HepG2 (cell line): ENCODE data around the gene ATXN7L3. TPM values are rescaled to one million over a fixed set of nuclear protein-coding genes. Genes with fewer than 3 reads are reported as not detected.

Source experiments
- DMAP1 ChIP-seq: IDR thresholded peaks from 2 replicates; pipeline ENCODE4 v1.6.1; 2016
- E2F5 ChIP-seq: sonication (generic); formaldehyde crosslinking; conservative IDR thresholded peaks from 2 replicates; pipeline ENCODE4 v1.4.0; 2020; ENCODE audit warnings: missing genetic modification reagents
- IRX3 ChIP-seq: sonication (generic); formaldehyde crosslinking; IDR thresholded peaks from 2 replicates; pipeline ENCODE4 v1.8.1; 2023; ENCODE audit warnings: mild to moderate bottlenecking, low read depth, missing genetic modification reagents, borderline replicate concordance
- MTA1 ChIP-seq: sonication (generic); formaldehyde crosslinking; IDR thresholded peaks from 2 replicates; pipeline ENCODE4 v1.4.0; 2020; ENCODE audit warnings: missing genetic modification reagents, mild to moderate bottlenecking, borderline replicate concordance
- NR2F6 ChIP-seq, 2 experiments: IDR thresholded peaks; 2 replicates each; pipeline ENCODE4 v1.6.1; 2016; ENCODE audit warnings: antibody characterized with exemption in 1 of 2, mild to moderate bottlenecking in 1 of 2
- PAX8 ChIP-seq: sonication (generic); formaldehyde crosslinking; IDR thresholded peaks from 2 replicates; pipeline ENCODE4 v1.8.0; 2022; ENCODE audit warnings: mild to moderate bottlenecking, missing genetic modification reagents, borderline replicate concordance
- POGZ ChIP-seq: sonication (generic); formaldehyde crosslinking; IDR thresholded peaks from 2 replicates; pipeline ENCODE4 v1.4.0; 2020; ENCODE audit warnings: mild to moderate bottlenecking, missing genetic modification reagents
- TFDP2 ChIP-seq: sonication (generic); formaldehyde crosslinking; IDR thresholded peaks from 2 replicates; pipeline ENCODE4 v1.4.0; 2020; ENCODE audit warnings: missing genetic modification reagents
- TOPORS ChIP-seq: sonication (generic); formaldehyde crosslinking; IDR thresholded peaks from 2 replicates; pipeline ENCODE4 v1.8.0; 2023; ENCODE audit warnings: mild to moderate bottlenecking, missing genetic modification reagents
- WIZ ChIP-seq: sonication (generic); formaldehyde crosslinking; IDR thresholded peaks from 2 replicates; pipeline ENCODE4 v1.5.1; 2020; ENCODE audit warnings: mild to moderate bottlenecking, missing genetic modification reagents
- ZNF143 ChIP-seq: sonication (generic); formaldehyde crosslinking; IDR thresholded peaks from 2 replicates; pipeline ENCODE4 v1.4.0; 2020; ENCODE audit warnings: missing genetic modification reagents
- ZNF296 ChIP-seq: sonication (generic); formaldehyde crosslinking; conservative IDR thresholded peaks from 2 replicates; pipeline ENCODE4 v1.5.0; 2020; ENCODE audit warnings: mild to moderate bottlenecking, missing genetic modification reagents
- ZNF460 ChIP-seq: sonication (generic); formaldehyde crosslinking; IDR thresholded peaks from 2 replicates; pipeline ENCODE4 v1.5.1; 2020; ENCODE audit warnings: missing genetic modification reagents, mild to moderate bottlenecking, borderline replicate concordance
- ZNF503 ChIP-seq: sonication (generic); formaldehyde crosslinking; IDR thresholded peaks from 2 replicates; pipeline ENCODE4 v1.4.0; 2020; ENCODE audit warnings: missing genetic modification reagents
- ZNF740 ChIP-seq: sonication (generic); formaldehyde crosslinking; IDR thresholded peaks from 2 replicates; pipeline ENCODE4 v1.4.0; 2020; ENCODE audit warnings: missing genetic modification reagents
- ZNF749 ChIP-seq: sonication (generic); formaldehyde crosslinking; IDR thresholded peaks from 2 replicates; pipeline ENCODE4 v1.8.0; 2022; ENCODE audit warnings: mild to moderate bottlenecking, missing genetic modification reagents, moderate library complexity, borderline replicate concordance
- ZNF800 ChIP-seq: sonication (generic); formaldehyde crosslinking; IDR thresholded peaks from 2 replicates; pipeline ENCODE4 v1.4.0; 2020; ENCODE audit warnings: missing genetic modification reagents
- ZSCAN25 ChIP-seq: sonication (generic); formaldehyde crosslinking; IDR thresholded peaks from 2 replicates; pipeline ENCODE4 v1.8.0; 2022; ENCODE audit warnings: mild to moderate bottlenecking, missing genetic modification reagents
- ZZZ3 ChIP-seq: sonication (generic); formaldehyde crosslinking; IDR thresholded peaks from 2 replicates; pipeline ENCODE4 v1.4.0; 2020; ENCODE audit warnings: missing genetic modification reagents, mild to moderate bottlenecking, borderline replicate concordance
- polyA plus RNA-seq, 8 experiments: library from polyadenylated mRNA; depleted of rRNA in 3 of 8; stranded (reverse) in 7 of 8; unstranded in 1 of 8; fragments of >200 nt; fragmentation: Illumina TruSeq in 4 of 8; extraction: Trizol in 4 of 8; gene quantifications; 2 replicates each; pipeline versions ENCODE4 v1.2.1 to v1.2.3, GENCODE V29; 2011 to 2016; ENCODE audit warnings: low read depth in 4 of 8, missing spikeins in 1 of 8, mixed read lengths in 1 of 8; ENCODE audit not compliant: insufficient read depth in 1 of 8
- total RNA-seq, 5 experiments: library from RNA; depleted of rRNA; stranded (reverse); fragments of >200 nt; fragmentation: Illumina TruSeq; extraction: Trizol; gene quantifications; 2 replicates each; pipeline ENCODE4 v1.2.3, GENCODE V29; 2016; ENCODE audit warnings: low read depth in 1 of 5
- TF ChIP-seq, protein P1 (sequence below): sonication (generic); formaldehyde crosslinking; conservative IDR thresholded peaks from 2 replicates; pipeline ENCODE4 v1.8.1; 2023; ENCODE audit warnings: missing genetic modification reagents
- TF ChIP-seq, protein P2 (sequence below): sonication (generic); formaldehyde crosslinking; IDR thresholded peaks from 2 replicates; pipeline ENCODE4 v1.4.0; 2020; ENCODE audit warnings: mild to moderate bottlenecking, missing genetic modification reagents

ATXN7L3 gene
- total and polyA plus RNA-seq, 2 of the 13 experiments (the other 11 are each of a cell fraction or from before 2014, with no cell fraction given), result 44.5 to 59.1 TPM

GRCh38 chr17:44221862-44222111 is 22.1 kb upstream of the ATXN7L3 start (continued):
- TF ChIP-seq, protein P1, sequence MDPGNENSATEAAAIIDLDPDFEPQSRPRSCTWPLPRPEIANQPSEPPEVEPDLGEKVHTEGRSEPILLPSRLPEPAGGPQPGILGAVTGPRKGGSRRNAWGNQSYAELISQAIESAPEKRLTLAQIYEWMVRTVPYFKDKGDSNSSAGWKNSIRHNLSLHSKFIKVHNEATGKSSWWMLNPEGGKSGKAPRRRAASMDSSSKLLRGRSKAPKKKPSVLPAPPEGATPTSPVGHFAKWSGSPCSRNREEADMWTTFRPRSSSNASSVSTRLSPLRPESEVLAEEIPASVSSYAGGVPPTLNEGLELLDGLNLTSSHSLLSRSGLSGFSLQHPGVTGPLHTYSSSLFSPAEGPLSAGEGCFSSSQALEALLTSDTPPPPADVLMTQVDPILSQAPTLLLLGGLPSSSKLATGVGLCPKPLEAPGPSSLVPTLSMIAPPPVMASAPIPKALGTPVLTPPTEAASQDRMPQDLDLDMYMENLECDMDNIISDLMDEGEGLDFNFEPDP (CRISPR knock-in tag), result no peak
- TF ChIP-seq ZNF740 (CRISPR knock-in tag) (peak; percentile 77; the same call in 1 of the 2 replicates), ZNF749 (CRISPR knock-in tag) (no peak), NR2F6 (IDR thresholded peaks at IDR 0.05) (no peak), NR2F6 (CRISPR knock-in tag; IDR thresholded peaks at IDR 0.05) (no peak), ZNF296 (CRISPR knock-in tag) (0 out of 2 replicates have a peak, but pooled peaks have one; percentile 50), IRX3 (CRISPR knock-in tag) (no peak), TFDP2 (CRISPR knock-in tag) (no peak), PAX8 (CRISPR knock-in tag) (no peak), ZNF503 (CRISPR knock-in tag) (0 out of 2 replicates have a peak, but pooled peaks have one; percentile 23), ZZZ3 (CRISPR knock-in tag) (no peak; the same call in 1 of the 2 replicates), MTA1 (CRISPR knock-in tag) (0 out of 2 replicates have a peak, but pooled peaks have one; percentile 7), TOPORS (CRISPR knock-in tag) (no peak), ZNF460 (CRISPR knock-in tag) (no peak), ZNF143 (no peak), E2F5 (CRISPR knock-in tag) (no peak), WIZ (no peak), POGZ (peak; percentile 35; the same call in 1 of the 2 replicates), ZSCAN25 (CRISPR knock-in tag) (no peak), ZNF800 (CRISPR knock-in tag) (no peak), DMAP1 (CRISPR knock-in tag) (no peak)
- TF ChIP-seq, protein P2, sequence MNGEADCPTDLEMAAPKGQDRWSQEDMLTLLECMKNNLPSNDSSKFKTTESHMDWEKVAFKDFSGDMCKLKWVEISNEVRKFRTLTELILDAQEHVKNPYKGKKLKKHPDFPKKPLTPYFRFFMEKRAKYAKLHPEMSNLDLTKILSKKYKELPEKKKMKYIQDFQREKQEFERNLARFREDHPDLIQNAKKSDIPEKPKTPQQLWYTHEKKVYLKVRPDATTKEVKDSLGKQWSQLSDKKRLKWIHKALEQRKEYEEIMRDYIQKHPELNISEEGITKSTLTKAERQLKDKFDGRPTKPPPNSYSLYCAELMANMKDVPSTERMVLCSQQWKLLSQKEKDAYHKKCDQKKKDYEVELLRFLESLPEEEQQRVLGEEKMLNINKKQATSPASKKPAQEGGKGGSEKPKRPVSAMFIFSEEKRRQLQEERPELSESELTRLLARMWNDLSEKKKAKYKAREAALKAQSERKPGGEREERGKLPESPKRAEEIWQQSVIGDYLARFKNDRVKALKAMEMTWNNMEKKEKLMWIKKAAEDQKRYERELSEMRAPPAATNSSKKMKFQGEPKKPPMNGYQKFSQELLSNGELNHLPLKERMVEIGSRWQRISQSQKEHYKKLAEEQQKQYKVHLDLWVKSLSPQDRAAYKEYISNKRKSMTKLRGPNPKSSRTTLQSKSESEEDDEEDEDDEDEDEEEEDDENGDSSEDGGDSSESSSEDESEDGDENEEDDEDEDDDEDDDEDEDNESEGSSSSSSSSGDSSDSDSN, result no peak
